Measurements from ENCODE around the gene KLRC1.

- TF ChIP-seq CTCF (IDR thresholded peaks at IDR 0.05) = no peak
- TF ChIP-seq REST (IDR thresholded peaks at IDR 0.05; ENCODE audit: insufficient read depth in 1 of 2, low read depth in 2 of 2, low read length in 1 of 2) = no peak
- no peak for TF ChIP-seq POLR2AphosphoS5 (IDR thresholded peaks at IDR 0.05; ENCODE audit: low read depth, low read length)
- no peak for TF ChIP-seq SIN3A (IDR thresholded peaks at IDR 0.05; ENCODE audit: borderline replicate concordance, insufficient read depth, low read depth, low read length)
Observed at GRCh38 chr12:10448236-10448635, 4.9 kb downstream of the KLRC1 start.
